ENCODE data around the gene ANKRD33. TPM values are rescaled to one million over a fixed set of nuclear protein-coding genes. Genes with fewer than 3 reads are reported as not detected.

The ANKRD33 gene
- total and polyA plus RNA-seq, 2 of the 13 experiments (the other 11 are each of a cell fraction or from before 2014, with no cell fraction given), result 0.04 TPM; not detected in 1

DNA sequence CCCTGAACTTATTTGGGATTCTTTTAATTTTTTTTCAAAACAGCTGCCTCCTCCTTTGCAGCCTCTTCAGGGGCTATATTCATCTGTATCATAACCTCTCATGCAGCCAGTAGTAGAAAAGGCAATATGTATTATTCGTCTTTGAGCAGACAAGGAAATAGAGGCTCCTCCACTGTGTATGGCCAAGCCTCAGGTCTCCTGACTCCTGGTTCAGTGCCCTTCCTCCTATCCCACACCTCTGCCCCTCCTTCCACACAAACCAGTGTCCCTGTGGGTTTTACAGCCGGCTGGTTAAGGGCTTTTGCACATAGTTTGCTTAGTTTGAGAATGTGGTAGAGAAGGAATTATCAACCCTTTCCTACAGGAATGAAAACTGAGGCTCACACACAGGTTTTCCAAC is 10.6 kb downstream of the ANKRD33 start (continued):
- TF ChIP-seq FOXP4 (CRISPR knock-in tag; IDR thresholded peaks at IDR 0.05) (no peak), IKZF4 (CRISPR knock-in tag; IDR thresholded peaks at IDR 0.05; ENCODE audit: borderline replicate concordance, low read depth, not compliant biosample characterization) (no peak)

GRCh38 chr12:51898937-51899336 is 11.0 kb downstream of the ANKRD33 start:
- ATAC-seq, result no peak
- Histone ChIP-seq H3K4me2 (ENCODE audit: low read depth, low read length) (no peak overlapping the region), H3K9me3 (ENCODE audit: low read length) (no peaks in the 10 kb centered on the region), H3K27ac (ENCODE audit: extremely low read length, insufficient read depth, low read length) (no peak overlapping the region), H3K79me2 (ENCODE audit: insufficient read depth, low read length) (no peaks in the 10 kb centered on the region), H3K27me3 (ENCODE audit: control insufficient read depth in 1 of 2, insufficient read depth in 2 of 2, low read length in 2 of 2) (peaks cover 0 to 30% of the 10 kb centered on the region in 2 experiments; a peak in 4 of 5 replicates), H3K9ac (ENCODE audit: insufficient read depth, low read depth, low read length) (no peak overlapping the region), H4K20me1 (ENCODE audit: insufficient read depth, low read length) (no peaks in the 10 kb centered on the region), H3K36me3 (replicated peaks in 1 of 2; ENCODE audit: control insufficient read depth in 1 of 2, insufficient read depth in 2 of 2, low read length in 2 of 2) (no peaks in the 10 kb centered on the region), H2AFZ (ENCODE audit: low read length) (no peak overlapping the region), H3K4me3 (replicated peaks in 1 of 3; ENCODE audit: insufficient read depth in 1 of 3, low read depth in 2 of 3, low read length in 3 of 3) (no peak overlapping the region), H3K4me1 (ENCODE audit: insufficient read depth, low read length) (peaks cover 5% of the 10 kb centered on the region; the same call in 1 of the 2 replicates)
- CTCF ChIA-PET (ENCODE audit: low intra/inter-chr PET ratio, low total read pairs), result no interaction called here
- no peak for DNase-seq (ENCODE audit: low spot score)
- no peak for TF ChIP-seq HMGA1 (CRISPR knock-in tag; conservative IDR thresholded peaks at IDR 0.05)
- TF ChIP-seq HNRNPUL1 (IDR thresholded peaks at IDR 0.05; ENCODE audit: low read depth, low read length), result no peak
- TF ChIP-seq SOX13 (IDR thresholded peaks at IDR 0.05), result no peak
- TF ChIP-seq SOX13 (CRISPR knock-in tag; conservative IDR thresholded peaks at IDR 0.05 in 1 of 2, IDR thresholded peaks at IDR 0.05 in 1 of 2), result no peak
- TF ChIP-seq, protein P1, sequence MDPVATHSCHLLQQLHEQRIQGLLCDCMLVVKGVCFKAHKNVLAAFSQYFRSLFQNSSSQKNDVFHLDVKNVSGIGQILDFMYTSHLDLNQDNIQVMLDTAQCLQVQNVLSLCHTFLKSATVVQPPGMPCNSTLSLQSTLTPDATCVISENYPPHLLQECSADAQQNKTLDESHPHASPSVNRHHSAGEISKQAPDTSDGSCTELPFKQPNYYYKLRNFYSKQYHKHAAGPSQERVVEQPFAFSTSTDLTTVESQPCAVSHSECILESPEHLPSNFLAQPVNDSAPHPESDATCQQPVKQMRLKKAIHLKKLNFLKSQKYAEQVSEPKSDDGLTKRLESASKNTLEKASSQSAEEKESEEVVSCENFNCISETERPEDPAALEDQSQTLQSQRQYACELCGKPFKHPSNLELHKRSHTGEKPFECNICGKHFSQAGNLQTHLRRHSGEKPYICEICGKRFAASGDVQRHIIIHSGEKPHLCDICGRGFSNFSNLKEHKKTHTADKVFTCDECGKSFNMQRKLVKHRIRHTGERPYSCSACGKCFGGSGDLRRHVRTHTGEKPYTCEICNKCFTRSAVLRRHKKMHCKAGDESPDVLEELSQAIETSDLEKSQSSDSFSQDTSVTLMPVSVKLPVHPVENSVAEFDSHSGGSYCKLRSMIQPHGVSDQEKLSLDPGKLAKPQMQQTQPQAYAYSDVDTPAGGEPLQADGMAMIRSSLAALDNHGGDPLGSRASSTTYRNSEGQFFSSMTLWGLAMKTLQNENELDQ (CRISPR knock-in tag; IDR thresholded peaks at IDR 0.05; ENCODE audit: borderline replicate concordance), result no peak
- TF ChIP-seq RAD51 (IDR thresholded peaks at IDR 0.05; ENCODE audit: borderline replicate concordance), result no peak
- TF ChIP-seq ZNF766 (CRISPR knock-in tag; IDR thresholded peaks at IDR 0.05; ENCODE audit: borderline replicate concordance), result no peak
- 31% methylated on average over 7 of the region's 9 CpGs for WGBS (ENCODE audit: low lambda C conversion rate)
- POLR2A ChIA-PET, result no interaction called here
- intact Hi-C loops (cut with micrococcal nuclease; ENCODE audit: unreplicated experiment), result no loop called here
- no TSS peak for BruUV-seq (replicated peaks)
- no peak for FAIRE-seq
- in situ Hi-C loops (cut with HindIII; ENCODE audit: extremely low pct_ligation_motif_present, low pct_unique_long_range_greater_than_20kb), result loop anchor here (10.0 kb wide), 1 partner anchor 86 kb away; no protein-coding TSS in a partner anchor
